Left ventricle myocardium inferior (tissue), 1 donor: ENCODE data around the gene CD38. TPM values are rescaled to one million over a fixed set of nuclear protein-coding genes. Genes with fewer than 3 reads are reported as not detected.

ENCODE experiments used
- DNase-seq: peaks from one replicate; pipeline ENCODE4 v3.0.0-alpha.2; 2020
- H3K27ac ChIP-seq: fragments of 200-600 bp; replicated peaks from 2 replicates; pipeline ENCODE4 v1.8.0; 2021
- H3K27me3 ChIP-seq: fragments of 200-600 bp; 2 replicates; pipeline ENCODE4 v1.8.0; 2021; ENCODE audit warnings: low read depth
- H3K36me3 ChIP-seq: fragments of 200-600 bp; 2 replicates; pipeline ENCODE4 v1.8.0; 2021
- H3K4me1 ChIP-seq: fragments of 200-600 bp; 2 replicates; pipeline ENCODE4 v1.8.0; 2021
- H3K4me3 ChIP-seq: fragments of 200-600 bp; 2 replicates; pipeline ENCODE4 v1.8.0; 2021; ENCODE audit warnings: mild to moderate bottlenecking, moderate library complexity
- H3K9me3 ChIP-seq: fragments of 200-600 bp; replicated peaks from 2 replicates; pipeline ENCODE4 v1.8.0; 2021
- CTCF ChIP-seq: fragments of 200-600 bp; IDR thresholded peaks from 2 replicates; pipeline ENCODE4 v1.8.0; 2021; ENCODE audit warnings: antibody characterized with exemption, mild to moderate bottlenecking, borderline replicate concordance
- intact Hi-C: fragments of 100-400 bp; cut with micrococcal nuclease; formaldehyde crosslinking; loops from one replicate; pipeline ENCODE4 v1.11.0; 2022
- total RNA-seq: library from RNA; stranded (reverse); fragmentation: NEBNext Ultra II Directional; extraction: Animal tissue kit (Norgen Biotek cat#: 25700); gene quantifications from one replicate; pipeline ENCODE4 v1.2.1, GENCODE V29; 2021
- donor health status: DM: no; HTN: yes; CAD: no; lungs with severe emphysema.

The CD38 gene
- total RNA-seq, 1 donor from 2014 or later = 1.5 TPM

- Histone ChIP-seq H3K4me1 (peaks cover 10% of the 10 kb centered on the region), H3K36me3 (no peaks in the 10 kb centered on the region), H3K27ac (peak overlapping the region; percentile 70), H3K9me3 (no peaks in the 10 kb centered on the region), H3K4me3 (no peak overlapping the region), H3K27me3 (no peaks in the 10 kb centered on the region)
- DNase-seq = no peak
- intact Hi-C loops = no loop called here
- no peak for TF ChIP-seq CTCF
Measured at GRCh38 chr4:15792974-15793373, 14.8 kb downstream of the CD38 start.

- TF ChIP-seq CTCF = no peak
- no peak for DNase-seq
- no peaks in the 10 kb centered on the region for H3K36me3 ChIP-seq
- intact Hi-C loops = no loop called here
- peak overlapping the region; percentile 70 for H3K27ac ChIP-seq
- peaks cover 10% of the 10 kb centered on the region for H3K4me1 ChIP-seq
- no peak overlapping the region for H3K4me3 ChIP-seq
- no peaks in the 10 kb centered on the region for H3K9me3 ChIP-seq
- no peaks in the 10 kb centered on the region for H3K27me3 ChIP-seq
Measured at GRCh38 chr4:15793506-15794363, 15.6 kb downstream of the CD38 start.

GRCh38 chr4:15794426-15794825, 16.3 kb downstream of the CD38 start:
- no peak for DNase-seq
- Histone ChIP-seq H3K27ac (peak overlapping the region; percentile 70), H3K9me3 (no peaks in the 10 kb centered on the region), H3K4me1 (peaks cover 10% of the 10 kb centered on the region), H3K27me3 (no peaks in the 10 kb centered on the region), H3K4me3 (no peak overlapping the region), H3K36me3 (no peaks in the 10 kb centered on the region)
- TF ChIP-seq CTCF = no peak
- intact Hi-C loops = no loop called here

- peaks cover 10% of the 10 kb centered on the region for H3K4me1 ChIP-seq
- no peaks in the 10 kb centered on the region for H3K9me3 ChIP-seq
- H3K36me3 ChIP-seq = no peaks in the 10 kb centered on the region
- intact Hi-C loops = no loop called here
- no peak for TF ChIP-seq CTCF
- no peak overlapping the region for H3K4me3 ChIP-seq
- no peaks in the 10 kb centered on the region for H3K27me3 ChIP-seq
- H3K27ac ChIP-seq = peak overlapping the region; percentile 70
- DNase-seq = no peak
Measured at GRCh38 chr4:15794905-15795304, 16.8 kb downstream of the CD38 start.

- no peaks in the 10 kb centered on the region for H3K27me3 ChIP-seq
- intact Hi-C loops = no loop called here
Measured at GRCh38 chr4:15797320-15797719, 19.2 kb downstream of the CD38 start.

More at GRCh38 chr4:15797320-15797719, 19.2 kb downstream of the CD38 start:
- Histone ChIP-seq H3K4me1 (peaks cover 10% of the 10 kb centered on the region), H3K27ac (no peak overlapping the region), H3K9me3 (peaks cover 8% of the 10 kb centered on the region), H3K4me3 (no peak overlapping the region), H3K36me3 (no peaks in the 10 kb centered on the region)
- TF ChIP-seq CTCF = no peak
- DNase-seq = no peak
